OCI-M1 (cell line): ENCODE measurements around the gene CEP164.
"Not testable (repeated sequence)": the region's sequence is repeated elsewhere in the genome, so short reads cannot be mapped to it uniquely, and the experiment has no call there.

Source experiments
- DNase-seq: peaks from one replicate; lab custom pipeline; 2025; lab: John Stamatoyannopoulos, UW

The CEP164 gene

GRCh38 chr11:117395476-117395875 is 67.8 kb downstream of the CEP164 start:
- DNase-seq, result no peak

GRCh38 chr11:117396970-117397369 is 69.3 kb downstream of the CEP164 start:
- no peak for DNase-seq

- DNase-seq, result not testable (repeated sequence)
Observed at GRCh38 chr11:117398618-117399017, 71.0 kb downstream of the CEP164 start.

- not testable (repeated sequence) for DNase-seq
Observed at GRCh38 chr11:117399100-117399840, 71.6 kb downstream of the CEP164 start.

GRCh38 chr11:117405898-117406297 is 78.2 kb downstream of the CEP164 start:
- DNase-seq, result not testable (repeated sequence)

- DNase-seq, result no peak
Observed at GRCh38 chr11:117407016-117407415, 79.4 kb downstream of the CEP164 start.

- no peak for DNase-seq
Observed at GRCh38 chr11:117408356-117408755, 80.7 kb downstream of the CEP164 start.

- DNase-seq, result no peak
Observed at GRCh38 chr11:117409511-117409910, 81.9 kb downstream of the CEP164 start.

- no peak for DNase-seq
Observed at GRCh38 chr11:117410238-117410637, 82.6 kb downstream of the CEP164 start.

GRCh38 chr11:117410861-117411710 is 83.4 kb downstream of the CEP164 start:
- DNase-seq, result no peak

GRCh38 chr11:117411736-117412135 is 84.1 kb downstream of the CEP164 start:
- DNase-seq, result no peak

GRCh38 chr11:117412176-117412575 is 84.5 kb downstream of the CEP164 start:
- DNase-seq, result no peak

- DNase-seq, result no peak
Observed at GRCh38 chr11:117412653-117413275, 85.1 kb downstream of the CEP164 start.

- DNase-seq, result no peak
Observed at GRCh38 chr11:117413616-117414015, 86.0 kb downstream of the CEP164 start.

GRCh38 chr11:117414724-117415123 is 87.1 kb downstream of the CEP164 start:
- DNase-seq, result no peak

GRCh38 chr11:117415358-117415896 is 87.8 kb downstream of the CEP164 start:
- no peak for DNase-seq

GRCh38 chr11:117417342-117417741 is 89.7 kb downstream of the CEP164 start:
- no peak for DNase-seq

GRCh38 chr11:117417856-117418255 is 90.2 kb downstream of the CEP164 start:
- DNase-seq, result no peak

GRCh38 chr11:117418737-117419481 is 91.3 kb downstream of the CEP164 start:
- DNase-seq, result no peak

- no peak for DNase-seq
Observed at GRCh38 chr11:117419482-117420142, 92.0 kb downstream of the CEP164 start.

- DNase-seq, result no peak
Observed at GRCh38 chr11:117420143-117420485, 92.5 kb downstream of the CEP164 start.
